ENCODE measurements around the gene FAS.

Gene FAS

GRCh38 chr10:88990384-88991160, at the start of gene FAS:
Gene FAS, plus strand, starts transcription at chr10:88990798. Its CDS starts 79 bp downstream, at chr10:88990877.
- in situ Hi-C loops (cut with HindIII; ENCODE audit: low sequenced_read_pairs) = no loop called here
- no peak for DNase-seq (ENCODE audit: low read depth)
- no peak for TF ChIP-seq CTCF (IDR thresholded peaks at IDR 0.05; ENCODE audit: low read depth, low read length, missing control alignments)
- peak within 1 kb of the TSS; percentile 79 for H3K4me3 ChIP-seq (ENCODE audit: low read depth, low read length)

GRCh38 chr10:88941026-88941425, 49.6 kb upstream of the FAS start:
- DNase-seq (ENCODE audit: low read depth) = no peak
- no peak for TF ChIP-seq CTCF (IDR thresholded peaks at IDR 0.05; ENCODE audit: low read depth, low read length, missing control alignments)
- no peak overlapping the region for H3K4me3 ChIP-seq (ENCODE audit: low read depth, low read length)
- in situ Hi-C loops (cut with HindIII; ENCODE audit: low sequenced_read_pairs) = no loop called here

- in situ Hi-C loops (cut with HindIII; ENCODE audit: low sequenced_read_pairs) = no loop called here
- H3K4me3 ChIP-seq (ENCODE audit: low read depth, low read length) = no peak overlapping the region
- TF ChIP-seq CTCF (IDR thresholded peaks at IDR 0.05; ENCODE audit: low read depth, low read length, missing control alignments) = no peak
- no peak for DNase-seq (ENCODE audit: low read depth)
These were observed 46.8 kb upstream of the FAS start for GRCh38 chr10:88943778-88944177.

- H3K4me3 ChIP-seq (ENCODE audit: low read depth, low read length) = no peak overlapping the region
- in situ Hi-C loops (cut with HindIII; ENCODE audit: low sequenced_read_pairs) = no loop called here
- DNase-seq (ENCODE audit: low read depth) = no peak
- TF ChIP-seq CTCF (IDR thresholded peaks at IDR 0.05; ENCODE audit: low read depth, low read length, missing control alignments) = no peak
These were observed 45.8 kb upstream of the FAS start for GRCh38 chr10:88944813-88945212.

GRCh38 chr10:88946200-88946599, 44.4 kb upstream of the FAS start:
- in situ Hi-C loops (cut with HindIII; ENCODE audit: low sequenced_read_pairs) = no loop called here
- H3K4me3 ChIP-seq (ENCODE audit: low read depth, low read length) = no peak overlapping the region
- DNase-seq (ENCODE audit: low read depth) = no peak
- no peak for TF ChIP-seq CTCF (IDR thresholded peaks at IDR 0.05; ENCODE audit: low read depth, low read length, missing control alignments)

GRCh38 chr10:88946965-88947590, 43.5 kb upstream of the FAS start:
- no peak overlapping the region for H3K4me3 ChIP-seq (ENCODE audit: low read depth, low read length)
- no peak for TF ChIP-seq CTCF (IDR thresholded peaks at IDR 0.05; ENCODE audit: low read depth, low read length, missing control alignments)
- DNase-seq (ENCODE audit: low read depth) = no peak
- in situ Hi-C loops (cut with HindIII; ENCODE audit: low sequenced_read_pairs) = no loop called here
